NB4 (cell line): ENCODE results near the gene WDR37.

Experiments
- CTCF ChIP-seq: IDR thresholded peaks from one replicate; pipeline ENCODE4 v1.5.1; 2012; ENCODE audit warnings: low read depth, low read length
- MAX ChIP-seq: IDR thresholded peaks from 2 replicates; pipeline ENCODE4 v1.6.1; 2011; ENCODE audit warnings: low read depth, low read length
- MYC ChIP-seq: IDR thresholded peaks from 2 replicates; pipeline ENCODE4 v1.6.1; 2011; ENCODE audit warnings: low read depth, low read length
- POLR2A ChIP-seq: IDR thresholded peaks from 2 replicates; pipeline ENCODE4 v1.6.1; 2011; ENCODE audit warnings: mild to moderate bottlenecking; ENCODE audit not compliant: insufficient read length; ENCODE audit errors: extremely low read depth

- TF ChIP-seq CTCF (no peak), POLR2A (no peak), MYC (no peak), MAX (no peak)
Observed at GRCh38 chr10:1102416-1102815, 46.2 kb downstream of the WDR37 start.
